DND-41 (cell line): ENCODE data around the gene GDNF.

Source experiments
- ATAC-seq: fragments of 200-7000 bp; cut with Tn5 transposase; 3 replicates; pipeline ENCODE4 v1.9.1; 2021; ENCODE audit warnings: low read depth; ENCODE audit not compliant: insufficient read depth
- DNase-seq: peaks from one replicate; pipeline ENCODE4 v3.0.0-alpha.2; 2020
- H2AFZ ChIP-seq: 2 replicates; pipeline ENCODE4 v1.6.0; 2012; ENCODE audit warnings: low read depth, low read length
- H3K27ac ChIP-seq: 2 replicates; pipeline ENCODE4 v1.5.1; 2012; ENCODE audit warnings: low read length, inconsistent platforms
- H3K27me3 ChIP-seq: fragments of 200-600 bp; sonication (generic); 2 replicates; pipeline ENCODE4 v1.6.0; 2012; ENCODE audit warnings: low read length, mild to moderate bottlenecking, inconsistent platforms; ENCODE audit not compliant: insufficient read depth, poor library complexity
- H3K36me3 ChIP-seq: 2 replicates; pipeline ENCODE4 v1.5.1; 2012; ENCODE audit warnings: low read length, inconsistent platforms; ENCODE audit not compliant: insufficient read depth
- H3K4me1 ChIP-seq: 2 replicates; pipeline ENCODE4 v1.5.1; 2012; ENCODE audit warnings: mild to moderate bottlenecking, low read length; ENCODE audit not compliant: insufficient read depth
- H3K4me2 ChIP-seq: 2 replicates; pipeline ENCODE4 v1.6.0; 2012; ENCODE audit warnings: mild to moderate bottlenecking, moderate library complexity, low read length, inconsistent platforms; ENCODE audit not compliant: insufficient read depth
- H3K4me3 ChIP-seq, 2 experiments: fragments of 200-600 bp in 1 of 2; shearing (Covaris generic) in 1 of 2; 2 replicates each; pipeline ENCODE4 v1.5.1; 2012 to 2016; ENCODE audit warnings: inconsistent platforms in 2 of 2, low read length in 2 of 2, mild to moderate bottlenecking in 2 of 2, low read depth in 1 of 2, moderate library complexity in 1 of 2
- H3K79me2 ChIP-seq: 2 replicates; pipeline ENCODE4 v1.6.0; 2012; ENCODE audit warnings: low read length, inconsistent platforms; ENCODE audit not compliant: insufficient read depth
- H3K9ac ChIP-seq: 2 replicates; pipeline ENCODE4 v1.6.0; 2012; ENCODE audit warnings: low read depth, mild to moderate bottlenecking, inconsistent platforms, low read length, moderate library complexity
- H3K9me3 ChIP-seq: 2 replicates; pipeline ENCODE4 v1.5.1; 2012; ENCODE audit warnings: low read length, moderate library complexity, mild to moderate bottlenecking, inconsistent platforms; ENCODE audit not compliant: insufficient read depth, severe bottlenecking
- H4K20me1 ChIP-seq: 2 replicates; pipeline ENCODE4 v1.6.0; 2012; ENCODE audit warnings: low read length; ENCODE audit not compliant: insufficient read depth
- CTCF ChIP-seq: IDR thresholded peaks from 2 replicates; pipeline ENCODE4 v1.5.1; 2012; ENCODE audit warnings: borderline replicate concordance, low read length, moderate library complexity, mild to moderate bottlenecking; ENCODE audit not compliant: poor library complexity, severe bottlenecking; ENCODE audit errors: extremely low read depth
- EZH2 ChIP-seq: IDR thresholded peaks from 3 replicates; pipeline ENCODE4 v1.6.1; 2012; ENCODE audit warnings: borderline replicate concordance, low read depth, mild to moderate bottlenecking, moderate library complexity, low read length, inconsistent platforms; ENCODE audit not compliant: severe bottlenecking

GDNF gene

GRCh38 chr5:37812365-37812764, 27.5 kb downstream of the GDNF start:
- Histone ChIP-seq H3K9me3 (no peaks in the 10 kb centered on the region), H3K36me3 (no peaks in the 10 kb centered on the region), H3K27ac (no peak overlapping the region), H3K4me3 (no peak overlapping the region), H3K27me3 (no peaks in the 10 kb centered on the region), H3K4me2 (no peak overlapping the region), H3K9ac (no peak overlapping the region), H4K20me1 (no peaks in the 10 kb centered on the region), H3K4me1 (no peaks in the 10 kb centered on the region), H3K79me2 (no peaks in the 10 kb centered on the region), H2AFZ (no peak overlapping the region)
- ATAC-seq, result no peak
- TF ChIP-seq EZH2, result no peak
- no peak for TF ChIP-seq CTCF
- no peak for DNase-seq

- no peak overlapping the region for H3K27ac ChIP-seq
- DNase-seq (no peak), ATAC-seq (no peak)
- no peaks in the 10 kb centered on the region for H3K36me3 ChIP-seq
- H2AFZ ChIP-seq, result no peak overlapping the region
- no peak overlapping the region for H3K4me3 ChIP-seq
- H3K79me2 ChIP-seq, result no peaks in the 10 kb centered on the region
- no peaks in the 10 kb centered on the region for H3K27me3 ChIP-seq
- TF ChIP-seq CTCF (no peak), EZH2 (no peak)
- no peaks in the 10 kb centered on the region for H3K9me3 ChIP-seq
- no peaks in the 10 kb centered on the region for H4K20me1 ChIP-seq
- H3K4me2 ChIP-seq, result no peak overlapping the region
- no peaks in the 10 kb centered on the region for H3K4me1 ChIP-seq
- no peak overlapping the region for H3K9ac ChIP-seq
Observed at GRCh38 chr5:37811866-37812265, 28.0 kb downstream of the GDNF start.

- no peak overlapping the region for H3K27ac ChIP-seq
- ATAC-seq (no peak), DNase-seq (no peak)
- no peaks in the 10 kb centered on the region for H3K27me3 ChIP-seq
- no peaks in the 10 kb centered on the region for H3K79me2 ChIP-seq
- no peak overlapping the region for H3K4me3 ChIP-seq
- no peaks in the 10 kb centered on the region for H4K20me1 ChIP-seq
- no peaks in the 10 kb centered on the region for H3K4me1 ChIP-seq
- H3K4me2 ChIP-seq, result no peak overlapping the region
- H3K36me3 ChIP-seq, result no peaks in the 10 kb centered on the region
- no peaks in the 10 kb centered on the region for H3K9me3 ChIP-seq
- H2AFZ ChIP-seq, result no peak overlapping the region
- H3K9ac ChIP-seq, result no peak overlapping the region
- TF ChIP-seq EZH2 (no peak), CTCF (no peak)
Observed at GRCh38 chr5:37810311-37810710, 29.5 kb downstream of the GDNF start.

- TF ChIP-seq CTCF (no peak), EZH2 (no peak)
- Histone ChIP-seq H4K20me1 (no peaks in the 10 kb centered on the region), H3K4me1 (no peaks in the 10 kb centered on the region), H3K4me3 (no peak overlapping the region), H3K79me2 (no peaks in the 10 kb centered on the region), H2AFZ (no peak overlapping the region), H3K9me3 (no peaks in the 10 kb centered on the region), H3K9ac (no peak overlapping the region), H3K27ac (no peak overlapping the region), H3K27me3 (no peaks in the 10 kb centered on the region), H3K36me3 (no peaks in the 10 kb centered on the region), H3K4me2 (no peak overlapping the region)
- no peak for DNase-seq
- ATAC-seq, result no peak
Observed at GRCh38 chr5:37808945-37809344, 30.9 kb downstream of the GDNF start.
